ENCODE data around the gene STIM1.
"Not testable (repeated sequence)": the region's sequence is repeated elsewhere in the genome, so short reads cannot be mapped to it uniquely, and the experiment has no call there.

Gene STIM1

GRCh38 chr11:3879967-3880542, 24.6 kb downstream of the STIM1 start:
- no peak for DNase-seq (ENCODE audit: extremely low read depth in 1 of 2, low read depth in 1 of 2)

- no peak for DNase-seq (ENCODE audit: extremely low read depth in 1 of 2, low read depth in 1 of 2)
Observed at GRCh38 chr11:3880724-3881123, 25.3 kb downstream of the STIM1 start.

- DNase-seq (ENCODE audit: extremely low read depth in 1 of 2, low read depth in 1 of 2), result no peak
Observed at GRCh38 chr11:3882655-3883054, 27.2 kb downstream of the STIM1 start.

- no peak for DNase-seq (ENCODE audit: extremely low read depth in 1 of 2, low read depth in 1 of 2)
Observed at GRCh38 chr11:3885855-3886254, 30.4 kb downstream of the STIM1 start.

GRCh38 chr11:3886985-3887384, 31.5 kb downstream of the STIM1 start:
- DNase-seq (ENCODE audit: extremely low read depth in 1 of 2, low read depth in 1 of 2), result no peak

- DNase-seq (ENCODE audit: extremely low read depth in 1 of 2, low read depth in 1 of 2), result no peak
Observed at GRCh38 chr11:3888876-3889275, 33.4 kb downstream of the STIM1 start.

GRCh38 chr11:3890014-3890413, 34.5 kb downstream of the STIM1 start:
- no peak for DNase-seq (ENCODE audit: extremely low read depth in 1 of 2, low read depth in 1 of 2)

- no peak for DNase-seq (ENCODE audit: extremely low read depth in 1 of 2, low read depth in 1 of 2)
Observed at GRCh38 chr11:3890806-3891205, 35.3 kb downstream of the STIM1 start.

GRCh38 chr11:3891751-3892150, 36.3 kb downstream of the STIM1 start:
- DNase-seq (ENCODE audit: extremely low read depth in 1 of 2, low read depth in 1 of 2), result no peak

- no peak for DNase-seq (ENCODE audit: extremely low read depth in 1 of 2, low read depth in 1 of 2)
Observed at GRCh38 chr11:3892156-3892555, 36.7 kb downstream of the STIM1 start.

- DNase-seq (ENCODE audit: extremely low read depth in 1 of 2, low read depth in 1 of 2), result no peak
Observed at GRCh38 chr11:3893311-3893710, 37.8 kb downstream of the STIM1 start.

GRCh38 chr11:3894128-3894731, 38.8 kb downstream of the STIM1 start:
- DNase-seq (ENCODE audit: extremely low read depth in 1 of 2, low read depth in 1 of 2), result no peak

GRCh38 chr11:3896644-3897043, 41.2 kb downstream of the STIM1 start:
- no peak for DNase-seq (ENCODE audit: extremely low read depth in 1 of 2, low read depth in 1 of 2)

GRCh38 chr11:3900230-3900629, 44.8 kb downstream of the STIM1 start:
- DNase-seq (ENCODE audit: extremely low read depth in 1 of 2, low read depth in 1 of 2), result not testable (repeated sequence)

- no peak for DNase-seq (ENCODE audit: extremely low read depth in 1 of 2, low read depth in 1 of 2)
Observed at GRCh38 chr11:3901249-3902025, 46.0 kb downstream of the STIM1 start.

- no peak for DNase-seq (ENCODE audit: extremely low read depth in 1 of 2, low read depth in 1 of 2)
Observed at GRCh38 chr11:3902441-3902840, 47.0 kb downstream of the STIM1 start.

GRCh38 chr11:3903207-3903896, 47.9 kb downstream of the STIM1 start:
- no peak for DNase-seq (ENCODE audit: extremely low read depth in 1 of 2, low read depth in 1 of 2)

GRCh38 chr11:3904228-3904627, 48.8 kb downstream of the STIM1 start:
- DNase-seq (ENCODE audit: extremely low read depth in 1 of 2, low read depth in 1 of 2), result no peak

- peak; percentile 25 to 29 for DNase-seq (ENCODE audit: extremely low read depth in 1 of 2, low read depth in 1 of 2)
Observed at GRCh38 chr11:3905080-3905953, 49.9 kb downstream of the STIM1 start.

- no peak for DNase-seq (ENCODE audit: extremely low read depth in 1 of 2, low read depth in 1 of 2)
Observed at GRCh38 chr11:3906166-3906565, 50.7 kb downstream of the STIM1 start.

- DNase-seq (ENCODE audit: extremely low read depth in 1 of 2, low read depth in 1 of 2), result no peak
Observed at GRCh38 chr11:3907590-3907989, 52.1 kb downstream of the STIM1 start.

Measured in activated CD8-positive, alpha-beta memory T cell treated with anti-CD3 and anti-CD28 coated beads for 1 hour (primary cell).